GM21447 (cell line): ENCODE results near the gene YARS2.
"Not testable (repeated sequence)": the region's sequence is repeated elsewhere in the genome, so short reads cannot be mapped to it uniquely, and the experiment has no call there.

Experiments
- ATAC-seq: cut with Tn5 transposase; IDR thresholded peaks from one replicate; pipeline ENCODE4 v1.9.1; 2021; ENCODE audit not compliant: unreplicated experiment

Gene YARS2

GRCh38 chr12:32754111-32754510 lies 1.6 kb downstream of the YARS2 start:
- no peak for ATAC-seq

DNA sequence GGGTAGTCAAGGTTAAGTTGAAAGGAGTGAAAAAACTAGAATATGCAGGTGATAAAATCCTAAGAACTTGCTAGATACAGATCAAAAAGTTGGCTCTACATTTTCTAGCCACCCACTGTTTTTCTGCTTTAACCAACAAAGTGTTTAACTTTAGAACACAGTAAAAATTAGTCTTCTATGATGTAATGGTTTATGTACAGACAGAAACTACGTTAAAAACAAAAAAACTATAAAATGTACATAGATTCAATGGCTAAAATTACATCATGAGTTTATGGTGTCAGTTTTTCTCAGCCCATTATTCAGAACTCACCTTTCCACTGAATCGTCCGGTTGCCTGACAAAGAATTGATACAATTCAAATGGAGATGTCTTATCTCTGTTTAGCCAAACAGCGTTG lies 2.1 kb downstream of the YARS2 start:
- ATAC-seq, result no peak

- ATAC-seq, result no peak
These were observed 12.4 kb downstream of the YARS2 start for GRCh38 chr12:32743264-32743663.

- no peak for ATAC-seq
These were observed 13.6 kb downstream of the YARS2 start for GRCh38 chr12:32742133-32742532.

GRCh38 chr12:32739279-32739678 lies 16.4 kb downstream of the YARS2 start:
- ATAC-seq, result no peak

- ATAC-seq, result no peak
These were observed 18.0 kb downstream of the YARS2 start for GRCh38 chr12:32737715-32738114.

- ATAC-seq, result no peak
These were observed 19.3 kb downstream of the YARS2 start for GRCh38 chr12:32736445-32736844.

- ATAC-seq, result no peak
These were observed 20.7 kb downstream of the YARS2 start for GRCh38 chr12:32734952-32735351.

GRCh38 chr12:32727237-32727636 lies 28.5 kb downstream of the YARS2 start:
- ATAC-seq, result no peak

GRCh38 chr12:32726286-32726685 lies 29.4 kb downstream of the YARS2 start:
- no peak for ATAC-seq

- not testable (repeated sequence) for ATAC-seq
These were observed 30.4 kb downstream of the YARS2 start for GRCh38 chr12:32725308-32725707.

DNA sequence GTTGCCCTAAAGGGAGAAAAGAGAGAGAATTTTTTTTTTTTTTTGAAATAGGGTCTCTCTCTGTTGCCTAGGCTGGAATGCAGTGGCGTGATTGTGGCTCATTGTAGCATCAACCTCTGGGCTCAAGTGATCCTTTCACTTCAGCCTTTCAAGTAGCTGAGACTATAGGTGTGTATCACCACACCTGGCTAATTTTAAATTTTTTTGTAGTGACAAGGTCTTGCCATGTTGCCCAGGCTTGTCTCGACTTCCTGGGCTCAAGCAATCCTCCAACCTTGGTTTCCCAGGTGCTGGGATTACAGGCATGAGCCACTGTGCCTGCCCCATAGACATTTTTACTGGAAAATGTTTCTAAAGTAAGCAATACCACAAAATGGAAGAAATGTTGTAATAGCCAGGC lies 36.8 kb downstream of the YARS2 start:
- ATAC-seq, result no peak

- no peak for ATAC-seq
These were observed 40.9 kb downstream of the YARS2 start for GRCh38 chr12:32714772-32715171.

DNA sequence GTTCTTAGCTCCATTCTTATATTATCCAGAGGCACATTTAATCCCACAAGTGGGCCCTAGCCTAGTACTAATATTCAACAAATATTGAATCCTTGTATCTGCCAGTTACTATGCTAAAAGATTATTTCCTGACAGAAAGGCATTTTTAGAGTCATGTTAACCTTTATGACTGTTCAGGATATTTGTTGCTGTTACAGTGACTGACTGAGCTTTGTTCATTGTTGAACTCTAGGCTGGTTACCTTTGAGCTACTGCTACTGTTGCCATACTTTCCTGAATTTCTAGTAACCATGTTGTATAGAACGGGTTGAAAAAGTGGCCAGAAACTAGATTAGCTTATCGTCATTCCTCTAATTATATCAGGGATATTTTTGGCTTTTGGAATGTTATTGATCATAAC lies 46.8 kb downstream of the YARS2 start:
- ATAC-seq, result no peak

DNA sequence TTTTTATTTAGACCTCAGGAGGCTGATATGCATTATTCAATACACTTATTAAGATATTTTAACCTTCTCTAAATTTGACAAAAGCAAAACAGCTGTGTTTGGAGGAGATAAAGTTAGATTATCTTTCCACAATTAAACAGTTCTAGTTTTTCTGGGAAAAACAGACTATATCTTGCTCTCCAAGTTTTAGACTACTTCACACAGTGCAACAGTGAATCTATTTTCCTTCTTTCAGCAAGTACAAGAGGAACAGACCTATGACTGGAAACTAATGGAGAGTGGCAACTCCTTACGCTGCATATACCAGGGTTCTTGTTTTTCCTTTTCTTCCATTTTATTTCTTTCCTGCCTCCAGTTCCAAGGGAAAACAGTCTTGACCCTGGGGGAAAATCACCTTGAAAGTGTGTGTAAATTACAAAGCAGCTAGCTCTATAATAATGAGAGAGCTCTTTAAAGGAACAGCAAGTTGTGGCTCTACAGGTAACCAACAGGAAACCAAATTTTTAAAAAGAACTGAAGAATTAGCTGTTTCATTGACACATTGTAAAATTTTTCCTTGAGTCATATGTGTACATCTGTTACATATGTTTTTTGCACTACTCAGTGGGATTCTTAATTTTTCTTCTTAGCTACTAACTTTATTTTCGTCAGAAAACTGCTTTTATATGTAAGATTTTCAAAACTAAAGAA lies 49.2 kb downstream of the YARS2 start:
- no peak for ATAC-seq

DNA sequence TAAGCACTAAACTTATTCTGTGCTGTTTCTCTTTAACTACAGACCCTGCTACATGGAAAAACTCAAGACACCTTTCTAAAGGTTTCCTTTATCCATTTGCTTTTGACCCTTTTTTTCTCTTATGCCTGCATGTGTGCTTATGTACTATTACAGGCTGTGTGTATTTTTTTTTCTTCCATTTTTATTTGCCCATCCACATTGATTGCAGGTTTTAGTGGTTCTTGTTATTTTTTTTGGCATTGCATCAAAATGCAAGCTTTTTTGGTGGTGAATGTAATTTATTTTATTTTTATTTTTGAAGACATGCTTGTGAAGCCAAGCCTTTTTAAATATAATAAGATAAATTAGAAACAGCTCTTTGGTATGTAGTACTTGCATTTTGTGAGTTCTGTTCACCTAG lies 49.9 kb downstream of the YARS2 start:
- ATAC-seq, result no peak

DNA sequence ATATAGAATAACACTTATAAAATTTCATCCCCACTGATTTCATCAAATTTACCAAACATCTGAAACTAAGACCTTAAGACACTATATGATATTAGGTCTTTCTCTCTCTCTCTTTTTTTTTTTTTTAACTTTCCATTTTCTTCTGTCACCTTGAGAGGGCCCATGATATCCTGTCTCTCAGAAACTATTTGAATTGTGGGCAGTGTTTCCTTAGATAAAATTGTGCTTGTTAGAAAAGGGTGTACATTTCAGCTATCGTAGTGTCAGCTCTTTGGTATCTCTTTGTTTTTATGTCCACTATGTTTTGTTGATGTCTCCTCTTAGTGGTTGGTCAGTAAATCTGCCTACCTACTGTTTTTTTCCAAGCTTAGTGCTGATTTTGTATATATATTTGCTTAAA lies 52.8 kb downstream of the YARS2 start:
- ATAC-seq, result no peak

GRCh38 chr12:32702473-32702872 lies 53.2 kb downstream of the YARS2 start:
- no peak for ATAC-seq

GRCh38 chr12:32699437-32699836 lies 56.3 kb downstream of the YARS2 start:
- ATAC-seq, result not testable (repeated sequence)

DNA sequence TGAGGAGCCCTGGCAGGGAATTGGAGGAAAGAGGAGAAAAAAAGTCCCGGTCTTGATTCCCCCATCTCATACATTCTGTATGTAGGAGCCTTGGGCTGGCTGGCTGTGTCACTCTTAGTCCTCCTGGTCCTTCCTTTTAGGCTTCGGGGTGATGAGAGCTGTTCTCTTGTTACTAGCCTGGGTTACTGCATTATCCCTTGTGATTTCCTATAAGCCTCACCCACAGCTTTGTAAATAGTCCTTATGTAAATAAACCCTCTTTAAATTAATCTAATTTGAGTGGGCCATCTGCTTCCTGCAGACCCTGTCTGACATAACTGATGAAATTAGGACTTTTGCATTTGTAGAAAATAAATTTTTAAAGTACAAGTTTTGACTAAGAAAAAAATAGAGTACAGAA lies 57.4 kb downstream of the YARS2 start:
- no peak for ATAC-seq

DNA sequence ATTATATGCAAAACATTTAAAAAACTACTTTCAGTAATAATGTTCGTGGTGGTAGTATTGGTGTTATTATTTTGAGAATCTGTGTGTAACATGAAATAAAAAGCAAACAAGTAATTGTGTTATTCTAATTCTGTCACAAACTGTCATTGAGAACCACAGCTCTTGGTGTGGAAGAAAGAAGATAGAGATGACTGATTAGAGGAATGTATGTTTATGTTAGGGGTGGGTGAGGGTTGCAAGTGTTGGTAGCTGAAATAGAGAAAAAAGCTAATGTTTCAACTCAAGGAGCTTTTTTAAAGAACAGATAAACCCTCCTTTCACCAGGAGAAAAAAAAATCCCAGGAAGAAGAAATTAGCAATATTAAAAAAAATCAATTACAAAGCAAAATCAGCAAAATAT lies 58.3 kb downstream of the YARS2 start:
- ATAC-seq, result no peak
